Measurements from ENCODE around the gene TSPAN16.
A peak's percentile ranks its signal among the peaks of the same experiment; 100 is the strongest.

The TSPAN16 gene

GRCh38 chr19:11268783-11269267, 27.1 kb upstream of the TSPAN16 start:
- no peak for DNase-seq (ENCODE audit: low read depth)

- DNase-seq (ENCODE audit: low read depth) = no peak
These were observed 26.6 kb upstream of the TSPAN16 start for GRCh38 chr19:11269408-11269807.

- DNase-seq (ENCODE audit: low read depth) = no peak
These were observed 22.7 kb upstream of the TSPAN16 start for GRCh38 chr19:11273296-11273695.

- DNase-seq (ENCODE audit: low read depth) = no peak
These were observed 22.0 kb upstream of the TSPAN16 start for GRCh38 chr19:11273989-11274388.

- no peak for DNase-seq (ENCODE audit: low read depth)
These were observed 21.4 kb upstream of the TSPAN16 start for GRCh38 chr19:11274533-11275086.

GRCh38 chr19:11278670-11279069, 17.3 kb upstream of the TSPAN16 start:
- DNase-seq (ENCODE audit: low read depth) = no peak

GRCh38 chr19:11279505-11280236, 16.3 kb upstream of the TSPAN16 start:
- DNase-seq (ENCODE audit: low read depth) = no peak

- DNase-seq (ENCODE audit: low read depth) = no peak
These were observed 14.5 kb upstream of the TSPAN16 start for GRCh38 chr19:11281356-11282049.

GRCh38 chr19:11284515-11284914, 11.4 kb upstream of the TSPAN16 start:
- DNase-seq (ENCODE audit: low read depth) = no peak

- DNase-seq (ENCODE audit: low read depth) = no peak
These were observed 9.5 kb upstream of the TSPAN16 start for GRCh38 chr19:11286312-11286974.

- DNase-seq (ENCODE audit: low read depth) = no peak
These were observed 7.6 kb upstream of the TSPAN16 start for GRCh38 chr19:11288349-11288748.

- DNase-seq (ENCODE audit: low read depth) = no peak
These were observed 5.7 kb upstream of the TSPAN16 start for GRCh38 chr19:11290256-11290655.

- no peak for DNase-seq (ENCODE audit: low read depth)
These were observed 4.5 kb upstream of the TSPAN16 start for GRCh38 chr19:11291415-11291814.

GRCh38 chr19:11291991-11292390, 4.0 kb upstream of the TSPAN16 start:
- DNase-seq (ENCODE audit: low read depth) = no peak

- DNase-seq (ENCODE audit: low read depth) = peak; percentile 84
These were observed 2.2 kb upstream of the TSPAN16 start for GRCh38 chr19:11293433-11294389.

- no peak for DNase-seq (ENCODE audit: low read depth)
These were observed 780 bp upstream of the TSPAN16 start for GRCh38 chr19:11295180-11295579.

GRCh38 chr19:11296264-11296663, 304 bp downstream of the TSPAN16 start:
- DNase-seq (ENCODE audit: low read depth) = peak; percentile 16

GRCh38 chr19:11299946-11300810, 4.2 kb downstream of the TSPAN16 start:
- no peak for DNase-seq (ENCODE audit: low read depth)

- no peak for DNase-seq (ENCODE audit: low read depth)
These were observed 4.8 kb downstream of the TSPAN16 start for GRCh38 chr19:11300811-11301120.

- DNase-seq (ENCODE audit: low read depth) = no peak
These were observed 9.0 kb downstream of the TSPAN16 start for GRCh38 chr19:11304936-11305335.

- no peak for DNase-seq (ENCODE audit: low read depth)
These were observed 10.4 kb downstream of the TSPAN16 start for GRCh38 chr19:11306337-11306736.
